GM10266 (cell line): ENCODE data around the gene SMAD2.

Experiments
- DNase-seq: peaks from one replicate; pipeline ENCODE4 v3.0.0; 2012; ENCODE audit errors: extremely low spot score
- TF ChIP-seq, protein P1 (sequence below): IDR thresholded peaks from 2 replicates; pipeline ENCODE4 v1.5.1; 2012; ENCODE audit warnings: mild to moderate bottlenecking, low read depth; ENCODE audit not compliant: control insufficient read depth, insufficient read depth; ENCODE audit errors: missing control alignments

Gene SMAD2

GRCh38 chr18:47898055-47898454 lies 32.4 kb downstream of the SMAD2 start:
- TF ChIP-seq, protein P1, sequence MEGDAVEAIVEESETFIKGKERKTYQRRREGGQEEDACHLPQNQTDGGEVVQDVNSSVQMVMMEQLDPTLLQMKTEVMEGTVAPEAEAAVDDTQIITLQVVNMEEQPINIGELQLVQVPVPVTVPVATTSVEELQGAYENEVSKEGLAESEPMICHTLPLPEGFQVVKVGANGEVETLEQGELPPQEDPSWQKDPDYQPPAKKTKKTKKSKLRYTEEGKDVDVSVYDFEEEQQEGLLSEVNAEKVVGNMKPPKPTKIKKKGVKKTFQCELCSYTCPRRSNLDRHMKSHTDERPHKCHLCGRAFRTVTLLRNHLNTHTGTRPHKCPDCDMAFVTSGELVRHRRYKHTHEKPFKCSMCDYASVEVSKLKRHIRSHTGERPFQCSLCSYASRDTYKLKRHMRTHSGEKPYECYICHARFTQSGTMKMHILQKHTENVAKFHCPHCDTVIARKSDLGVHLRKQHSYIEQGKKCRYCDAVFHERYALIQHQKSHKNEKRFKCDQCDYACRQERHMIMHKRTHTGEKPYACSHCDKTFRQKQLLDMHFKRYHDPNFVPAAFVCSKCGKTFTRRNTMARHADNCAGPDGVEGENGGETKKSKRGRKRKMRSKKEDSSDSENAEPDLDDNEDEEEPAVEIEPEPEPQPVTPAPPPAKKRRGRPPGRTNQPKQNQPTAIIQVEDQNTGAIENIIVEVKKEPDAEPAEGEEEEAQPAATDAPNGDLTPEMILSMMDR, result no peak
- no peak for DNase-seq

GRCh38 chr18:47895565-47896250 lies 34.8 kb downstream of the SMAD2 start:
- no peak for DNase-seq
- TF ChIP-seq, protein P1, result no peak

GRCh38 chr18:47893939-47894699 lies 36.3 kb downstream of the SMAD2 start:
- TF ChIP-seq, protein P1, result no peak
- DNase-seq, result no peak

DNA sequence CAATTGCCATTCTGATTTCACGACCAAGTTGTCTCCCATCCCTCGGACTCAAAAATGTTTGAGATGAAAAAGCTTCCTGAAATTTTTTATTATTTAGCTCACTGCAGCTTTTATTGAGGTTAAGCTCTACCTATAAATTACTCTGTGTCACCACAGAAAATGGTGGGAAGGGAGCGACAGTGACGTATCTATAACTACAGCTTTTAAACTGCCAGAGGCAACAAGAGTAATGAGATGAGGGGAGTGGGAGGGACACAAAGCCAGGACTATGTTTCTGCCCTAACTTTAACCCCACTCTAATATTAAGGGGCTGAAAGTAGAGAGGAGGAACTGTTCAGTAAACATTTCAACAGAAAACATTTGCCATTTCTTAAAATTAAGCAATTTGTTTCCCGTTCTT lies 37.4 kb downstream of the SMAD2 start:
- TF ChIP-seq, protein P1, result no peak
- DNase-seq, result no peak

GRCh38 chr18:47888156-47888555 lies 42.3 kb downstream of the SMAD2 start:
- no peak for DNase-seq
- TF ChIP-seq, protein P1, result no peak

DNA sequence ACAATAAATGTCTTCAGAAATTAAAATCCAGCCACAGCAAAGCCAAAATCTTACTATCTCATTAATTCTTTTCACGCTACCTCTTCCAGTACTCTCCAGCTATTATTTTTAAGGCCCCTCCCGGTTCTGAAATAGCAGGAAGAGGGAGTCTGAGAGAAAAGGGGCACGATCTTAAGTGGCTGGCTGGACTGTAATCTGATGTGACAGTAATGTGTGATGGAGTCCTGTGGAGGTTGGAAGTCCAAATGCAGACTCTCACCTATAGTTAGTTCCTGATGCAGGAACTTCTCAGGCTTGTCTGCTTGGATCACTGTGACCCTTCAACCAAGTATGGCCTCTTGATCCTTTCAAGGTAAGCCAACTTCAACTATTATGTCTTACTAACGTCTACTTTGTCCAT lies 43.2 kb downstream of the SMAD2 start:
- TF ChIP-seq, protein P1, result no peak
- no peak for DNase-seq
